K562 (cell line): ENCODE data around the gene GDF15. TPM values are rescaled to one million over a fixed set of nuclear protein-coding genes. Genes with fewer than 3 reads are reported as not detected.

Experiments
- CC2D1A ChIP-seq: fragments of 450-650 bp; IDR thresholded peaks from 2 replicates; pipeline ENCODE4 v1.6.1; 2017; ENCODE audit warnings: mild to moderate bottlenecking
- CEBPB ChIP-seq: fragments of 450-650 bp; IDR thresholded peaks from 2 replicates; pipeline ENCODE4 v1.6.1; 2016; ENCODE audit warnings: missing genetic modification characterization, missing compliant biosample characterization
- CXXC5 ChIP-seq: fragments of 250-450 bp; sonication (Bioruptor Pico); IDR thresholded peaks from 2 replicates; pipeline ENCODE4 v1.8.0; 2022; ENCODE audit warnings: inconsistent platforms, mild to moderate bottlenecking, moderate library complexity
- FOSL1 ChIP-seq: fragments of 200-800 bp; sonication (Bioruptor generic); conservative IDR thresholded peaks from 2 replicates; pipeline ENCODE4 v1.6.1; 2016; ENCODE audit warnings: missing genetic modification characterization, missing compliant biosample characterization
- FOXP1 ChIP-seq: sonication (generic); formaldehyde crosslinking; IDR thresholded peaks from 2 replicates; pipeline ENCODE4 v1.8.0; 2022; ENCODE audit warnings: mild to moderate bottlenecking, missing genetic modification reagents
- GABPB1 ChIP-seq: sonication (generic); formaldehyde crosslinking; IDR thresholded peaks from 2 replicates; pipeline ENCODE4 v1.8.0; 2022; ENCODE audit warnings: mild to moderate bottlenecking, missing genetic modification reagents
- HDAC1 ChIP-seq, 2 experiments: fragments of 450-650 bp; IDR thresholded peaks; 2 replicates each; pipeline ENCODE4 v1.6.1; 2016 to 2017; ENCODE audit warnings: inconsistent platforms in 1 of 2, mild to moderate bottlenecking in 1 of 2, moderate library complexity in 1 of 2
- KDM1A ChIP-seq, 2 experiments: fragments of 450-650 bp; IDR thresholded peaks; 2 replicates each; pipeline ENCODE4 v1.6.1; 2016; ENCODE audit warnings: mild to moderate bottlenecking in 2 of 2
- MEF2D ChIP-seq: conservative IDR thresholded peaks from 2 replicates; pipeline ENCODE4 v1.6.1; 2016; ENCODE audit warnings: low read depth, missing genetic modification characterization, missing compliant biosample characterization
- NELFE ChIP-seq: IDR thresholded peaks from 2 replicates; pipeline ENCODE4 v1.6.1; 2011; ENCODE audit warnings: mild to moderate bottlenecking; ENCODE audit not compliant: insufficient read depth, insufficient read length
- NR2C1 ChIP-seq, 2 experiments: fragments of 450-650 bp; IDR thresholded peaks; 2 replicates each; pipeline ENCODE4 v1.6.1; 2017; ENCODE audit warnings: mild to moderate bottlenecking in 2 of 2, antibody characterized with exemption in 1 of 2, inconsistent platforms in 1 of 2, missing compliant biosample characterization in 1 of 2, missing genetic modification characterization in 1 of 2
- RBM25 ChIP-seq: fragments of 200-400 bp; formaldehyde crosslinking; IDR thresholded peaks from 2 replicates; pipeline ENCODE4 v1.6.1; 2018; ENCODE audit warnings: low read length, low read depth, moderate library complexity; ENCODE audit not compliant: severe bottlenecking
- SMAD4 ChIP-seq: fragments of 250-450 bp; sonication (Bioruptor Pico); conservative IDR thresholded peaks from 2 replicates; pipeline ENCODE4 v1.8.0; 2021; ENCODE audit warnings: inconsistent platforms, mild to moderate bottlenecking, moderate library complexity
- SP1 ChIP-seq: sonication (generic); formaldehyde crosslinking; IDR thresholded peaks from 2 replicates; pipeline ENCODE4 v1.8.1; 2022; ENCODE audit warnings: mild to moderate bottlenecking, missing genetic modification reagents
- TAF9B ChIP-seq: fragments of 450-650 bp; IDR thresholded peaks from 2 replicates; pipeline ENCODE4 v1.6.1; 2018; ENCODE audit warnings: mild to moderate bottlenecking; ENCODE audit not compliant: partially characterized antibody
- TOE1 ChIP-seq, 2 experiments: fragments of 450-650 bp in 1 of 2; sonication (generic) in 1 of 2; formaldehyde crosslinking in 1 of 2; IDR thresholded peaks; 2 replicates each; pipeline versions ENCODE4 v1.7.1 to v1.8.0; 2016 to 2022; ENCODE audit warnings: borderline replicate concordance in 2 of 2, mild to moderate bottlenecking in 2 of 2, antibody characterized with exemption in 1 of 2, inconsistent platforms in 1 of 2, low read depth in 1 of 2, missing genetic modification reagents in 1 of 2, moderate library complexity in 1 of 2
- YBX1 ChIP-seq: fragments of 450-650 bp; IDR thresholded peaks from 2 replicates; pipeline ENCODE4 v1.7.1; 2016; ENCODE audit warnings: mild to moderate bottlenecking
- ZFP91 ChIP-seq: sonication (generic); formaldehyde crosslinking; IDR thresholded peaks from 2 replicates; pipeline ENCODE4 v1.8.0; 2022; ENCODE audit warnings: mild to moderate bottlenecking, missing genetic modification reagents
- ZNF311 ChIP-seq: fragments of 250-450 bp; sonication (Bioruptor Pico); IDR thresholded peaks from 2 replicates; pipeline ENCODE4 v1.4.0; 2020; ENCODE audit warnings: mild to moderate bottlenecking, moderate library complexity
- ZNF584 ChIP-seq: fragments of 200-800 bp; sonication (Bioruptor generic); IDR thresholded peaks from 2 replicates; pipeline ENCODE4 v1.6.1; 2016; ENCODE audit warnings: low read depth, mild to moderate bottlenecking, missing genetic modification characterization, missing compliant biosample characterization
- ZNF586 ChIP-seq: fragments of 450-650 bp; formaldehyde crosslinking; conservative IDR thresholded peaks from 2 replicates; pipeline ENCODE4 v1.4.0; 2020; ENCODE audit warnings: mild to moderate bottlenecking, moderate library complexity
- ZNF592 ChIP-seq: fragments of 450-650 bp; IDR thresholded peaks from 2 replicates; pipeline ENCODE4 v1.6.1; 2017; ENCODE audit warnings: antibody characterized with exemption, mild to moderate bottlenecking
- polyA plus RNA-seq, 8 experiments: library from polyadenylated mRNA; depleted of rRNA in 4 of 8; stranded (reverse) in 5 of 8; unstranded in 3 of 8; fragments of >200 nt; fragmentation: Nextera tagmentation in 2 of 8; fragmentation: Illumina TruSeq in 1 of 8; extraction: Ambion mirVana in 2 of 8; extraction: Trizol in 1 of 8; gene quantifications; 2 replicates each; pipeline versions ENCODE4 v1.2.1 to v1.2.3, GENCODE V29; 2011 to 2014; ENCODE audit warnings: inconsistent platforms in 1 of 8, missing spikeins in 1 of 8
- total RNA-seq, 7 experiments: library from RNA; depleted of rRNA in 6 of 7; stranded (reverse); fragments of >200 nt in 6 of 7; fragmentation: Illumina TruSeq in 2 of 7; extraction: Trizol in 2 of 7; gene quantifications; 2 replicates each; pipeline versions ENCODE4 v1.2.1 to v1.2.3, GENCODE V29; 2011 to 2021; ENCODE audit warnings: low replicate concordance in 1 of 7

The GDF15 gene
- total and polyA plus RNA-seq, 9 of the 15 experiments (the other 6 are each of a cell fraction or from before 2014, with no cell fraction given) = 2.3 to 82.4 (median 12.5) TPM

GRCh38 chr19:18362934-18363542, 22.9 kb upstream of the GDF15 start (continued):
- TF ChIP-seq TOE1 (IDR thresholded peaks at IDR 0.05; ENCODE audit: borderline replicate concordance) (peak; percentile 60; the same call in 1 of the 2 replicates), TOE1 (CRISPR knock-in tag; IDR thresholded peaks at IDR 0.05; ENCODE audit: borderline replicate concordance, low read depth) (no peak), NELFE (no peak), KDM1A (IDR thresholded peaks at IDR 0.05) (0 out of 4 replicates have a peak, but pooled peaks of 1 of the 2 experiments have one; percentile 36), YBX1 (no peak), GABPB1 (CRISPR knock-in tag) (0 out of 2 replicates have a peak, but pooled peaks have one; percentile 27), CC2D1A (no peak), SMAD4 (CRISPR knock-in tag) (peak; percentile 68; the same call in 1 of the 2 replicates), ZNF592 (peak; percentile 49; the same call in 1 of the 2 replicates), NR2C1 (IDR thresholded peaks at IDR 0.05) (no peak), NR2C1 (tag; IDR thresholded peaks at IDR 0.05) (peak; percentile 54), CEBPB (tag) (peak; percentile 33; the same call in 1 of the 2 replicates), MEF2D (tag) (no peak), ZNF311 (CRISPR knock-in tag) (0 out of 2 replicates have a peak, but pooled peaks have one; percentile 9), FOXP1 (CRISPR knock-in tag) (0 out of 2 replicates have a peak, but pooled peaks have one; percentile 39), HDAC1 (IDR thresholded peaks at IDR 0.05) (peak in 1 of 2 experiments; percentile 40; a peak in 1 of 4 replicates), FOSL1 (tag) (no peak), RBM25 (peak; percentile 96), ZNF586 (CRISPR knock-in tag) (no peak), TAF9B (no peak), ZFP91 (peak; percentile 97), SP1 (CRISPR knock-in tag) (peak; percentile 58; the same call in 1 of the 2 replicates), ZNF584 (CRISPR knock-in tag) (peak; percentile 70; the same call in 1 of the 2 replicates), CXXC5 (CRISPR knock-in tag) (peak; percentile 37; the same call in 1 of the 2 replicates)
